GM23338 (cell line): ENCODE measurements around the gene RASSF7. TPM values are rescaled to one million over a fixed set of nuclear protein-coding genes. Genes with fewer than 3 reads are reported as not detected.

Experiments
- ATAC-seq: fragments of 200-7000 bp; cut with Tn5 transposase; 3 replicates; pipeline ENCODE4 v1.9.1; 2020
- DNase-seq: peaks from one replicate; pipeline ENCODE4 v3.0.0-alpha.2; 2015; ENCODE audit warnings: low spot score
- H2AFZ ChIP-seq: fragments of 200-600 bp; sonication (generic); 2 replicates; pipeline ENCODE4 v1.8.0; 2016; ENCODE audit warnings: antibody characterized with exemption, mild to moderate bottlenecking, moderate library complexity
- H3F3A ChIP-seq: fragments of 200-600 bp; sonication (generic); replicated peaks from 2 replicates; pipeline ENCODE4 v1.8.0; 2017; ENCODE audit warnings: antibody characterized with exemption, mixed run types, low read depth
- H3K27ac ChIP-seq: fragments of 200-600 bp; sonication (generic); 2 replicates; pipeline ENCODE4 v1.6.1; 2016; ENCODE audit warnings: low read depth
- H3K27me3 ChIP-seq: fragments of 200-600 bp; sonication (generic); 2 replicates; pipeline ENCODE4 v1.8.0; 2016; ENCODE audit warnings: mild to moderate bottlenecking, mixed run types, moderate library complexity; ENCODE audit not compliant: insufficient read depth
- H3K36me3 ChIP-seq: fragments of 200-600 bp; sonication (generic); 2 replicates; pipeline ENCODE4 v1.8.0; 2016; ENCODE audit warnings: mild to moderate bottlenecking; ENCODE audit not compliant: insufficient read depth
- H3K4me1 ChIP-seq: fragments of 200-600 bp; sonication (generic); 2 replicates; pipeline ENCODE4 v1.8.0; 2016; ENCODE audit warnings: mild to moderate bottlenecking, moderate library complexity; ENCODE audit not compliant: insufficient read depth
- H3K4me2 ChIP-seq: fragments of 200-600 bp; sonication (generic); 2 replicates; pipeline ENCODE4 v1.7.1; 2017; ENCODE audit warnings: mixed run types
- H3K4me3 ChIP-seq: fragments of 200-600 bp; sonication (generic); 2 replicates; pipeline ENCODE4 v1.6.1; 2016; ENCODE audit warnings: mixed run types
- H3K79me2 ChIP-seq: fragments of 200-600 bp; sonication (generic); replicated peaks from 2 replicates; pipeline ENCODE4 v1.8.0; 2017; ENCODE audit warnings: mild to moderate bottlenecking; ENCODE audit not compliant: insufficient read depth
- H3K9me2 ChIP-seq: fragments of 200-600 bp; sonication (generic); 2 replicates; pipeline ENCODE4 v1.8.0; 2017; ENCODE audit not compliant: insufficient read depth
- H4K20me1 ChIP-seq: fragments of 200-600 bp; sonication (generic); replicated peaks from 2 replicates; pipeline ENCODE4 v1.8.0; 2017; ENCODE audit warnings: mild to moderate bottlenecking; ENCODE audit not compliant: insufficient read depth
- H3K27ac Mint-ChIP-seq: 2 replicates; pipeline ENCODE4 v1.8.0; 2020; ENCODE audit warnings: inconsistent platforms, mild to moderate bottlenecking, moderate library complexity, mixed read lengths
- H3K27me3 Mint-ChIP-seq: 3 replicates; pipeline ENCODE4 v1.8.0; 2022; ENCODE audit warnings: low read depth, mild to moderate bottlenecking, moderate library complexity, mixed read lengths, inconsistent platforms; ENCODE audit not compliant: insufficient read depth, poor library complexity
- H3K36me3 Mint-ChIP-seq: 3 replicates; pipeline ENCODE4 v1.8.0; 2021; ENCODE audit warnings: low read depth, mild to moderate bottlenecking, inconsistent platforms, moderate library complexity, mixed read lengths
- H3K4me1 Mint-ChIP-seq: 3 replicates; pipeline ENCODE4 v1.8.0; 2020; ENCODE audit warnings: mild to moderate bottlenecking, inconsistent platforms, mixed read lengths
- H3K4me3 Mint-ChIP-seq: 3 replicates; pipeline ENCODE4 v1.8.0; 2021; ENCODE audit warnings: moderate library complexity, mild to moderate bottlenecking, inconsistent platforms, mixed read lengths
- H3K9me3 Mint-ChIP-seq: 3 replicates; pipeline ENCODE4 v1.8.0; 2020; ENCODE audit warnings: moderate library complexity, mild to moderate bottlenecking, inconsistent platforms, mixed read lengths
- CREB1 ChIP-seq: fragments of 250-450 bp; sonication (Bioruptor Pico); IDR thresholded peaks from 2 replicates; pipeline ENCODE4 v1.5.0; 2020; ENCODE audit warnings: low read depth, mild to moderate bottlenecking, moderate library complexity
- CTCF ChIP-seq, 2 experiments: fragments of 200-600 bp in 1 of 2; sonication (generic) in 1 of 2; conservative IDR thresholded peaks; 2 replicates each; pipeline versions ENCODE4 v1.5.1 to v1.6.1; 2016 to 2017; ENCODE audit warnings: antibody characterized with exemption in 2 of 2, low read depth in 2 of 2, mild to moderate bottlenecking in 2 of 2, moderate library complexity in 1 of 2
- EZH2phosphoT487 ChIP-seq: fragments of 200-600 bp; sonication (generic); IDR thresholded peaks from one replicate; pipeline ENCODE4 v1.8.1; 2018; ENCODE audit warnings: antibody characterized with exemption; ENCODE audit not compliant: unreplicated experiment
- JUNB ChIP-seq: IDR thresholded peaks from one replicate; pipeline ENCODE4 v1.6.1; 2016; ENCODE audit warnings: antibody characterized with exemption; ENCODE audit not compliant: unreplicated experiment
- POLR2AphosphoS5 ChIP-seq: IDR thresholded peaks from 2 replicates; pipeline ENCODE4 v1.6.1; 2016; ENCODE audit warnings: antibody characterized with exemption, low read depth
- REST ChIP-seq: IDR thresholded peaks from one replicate; pipeline ENCODE4 v1.6.1; 2018; ENCODE audit warnings: antibody characterized with exemption; ENCODE audit not compliant: unreplicated experiment
- STAT1 ChIP-seq: IDR thresholded peaks from one replicate; pipeline ENCODE4 v1.6.1; 2016; ENCODE audit warnings: antibody characterized with exemption; ENCODE audit not compliant: unreplicated experiment
- ZNF114 ChIP-seq: fragments of 250-450 bp; sonication (Bioruptor Pico); IDR thresholded peaks from 2 replicates; pipeline ENCODE4 v1.5.0; 2020; ENCODE audit warnings: mild to moderate bottlenecking, moderate library complexity
- ZNF331 ChIP-seq: fragments of 250-450 bp; sonication (Bioruptor Pico); IDR thresholded peaks from 2 replicates; pipeline ENCODE4 v1.5.0; 2020; ENCODE audit warnings: low read depth, mild to moderate bottlenecking, moderate library complexity
- polyA plus RNA-seq: library from polyadenylated mRNA; unstranded; fragments of >200 nt; fragmentation: Nextera tagmentation; extraction: Ambion mirVana; gene quantifications from 2 replicates; pipeline ENCODE4 v1.2.1, GENCODE V29; 2016
- total RNA-seq: library from RNA; depleted of rRNA; stranded (reverse); fragments of >200 nt; shearing (Covaris generic); gene quantifications from 2 replicates; pipeline ENCODE4 v1.2.3, GENCODE V29; 2014
- TF ChIP-seq, protein P1 (sequence below): IDR thresholded peaks from 2 replicates; pipeline ENCODE4 v1.6.1; 2016; ENCODE audit warnings: antibody characterized with exemption

The RASSF7 gene
- total and polyA plus RNA-seq, 2 experiments from 2014 or later: 39.6 to 64.8 TPM

DNA sequence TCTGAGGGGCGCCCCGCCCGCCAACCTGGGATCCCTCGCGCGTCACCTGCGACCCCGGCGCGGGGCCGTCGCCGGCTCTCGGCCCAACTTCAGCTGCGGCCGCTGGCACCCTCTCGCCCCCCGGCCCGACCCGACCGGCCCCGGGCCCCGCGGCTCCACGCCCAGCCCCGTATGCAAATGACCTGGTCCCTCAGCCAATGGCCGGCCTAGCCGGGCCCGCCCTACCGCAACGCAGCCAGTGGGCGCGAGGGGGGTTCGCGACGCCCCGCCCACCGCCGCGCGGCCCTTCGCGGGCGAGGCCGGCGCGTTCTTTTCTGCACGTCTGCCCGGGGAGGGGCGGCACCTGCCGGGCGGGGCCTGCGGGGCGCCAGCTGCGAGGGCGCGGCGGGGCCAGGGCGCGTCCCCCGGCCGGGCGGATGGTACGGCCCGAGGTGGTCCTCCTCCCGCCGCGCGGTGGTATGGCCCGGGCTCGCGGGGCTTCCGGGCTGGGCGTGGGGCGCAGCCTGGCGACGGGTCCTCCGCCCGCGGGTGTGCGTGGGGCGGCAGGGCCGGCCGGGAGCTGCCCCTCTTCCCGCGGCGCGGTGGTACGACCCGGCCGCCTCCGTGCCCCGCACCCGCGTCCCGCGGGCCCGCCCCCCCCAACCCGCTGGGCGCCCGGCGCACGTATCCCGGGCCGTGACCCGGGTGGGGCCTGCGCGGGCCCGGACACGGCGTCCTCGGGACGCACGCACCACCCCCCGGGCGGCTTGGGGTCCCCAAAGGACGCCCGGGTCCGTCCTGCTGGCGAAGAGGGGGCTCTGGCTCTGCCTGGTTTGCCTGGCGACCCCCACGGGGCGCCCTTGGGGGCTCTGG is 7.8 kb downstream of the RASSF7 start:
- Histone ChIP-seq H3K27me3 (peaks cover 15% of the 10 kb centered on the region; the same call in 1 of the 2 replicates), H2AFZ (no peak overlapping the region; the same call in 1 of the 2 replicates), H3K9me2 (no peaks in the 10 kb centered on the region), H3F3A (peaks cover 3% of the 10 kb centered on the region), H3K4me2 (peak overlapping the region; percentile 88), H3K27ac (no peak overlapping the region), H3K36me3 (no peaks in the 10 kb centered on the region), H3K4me3 (peak overlapping the region; percentile 62), H3K79me2 (no peaks in the 10 kb centered on the region), H3K4me1 (peaks cover 20% of the 10 kb centered on the region; the same call in 1 of the 2 replicates), H4K20me1 (peaks cover 2% of the 10 kb centered on the region)
- DNase-seq (peak; percentile 95), ATAC-seq (peak; percentile 73)
- Mint-ChIP-seq H3K4me3 (peak overlapping the region; percentile 72), H3K27ac (no peak overlapping the region), H3K9me3 (no peaks in the 10 kb centered on the region), H3K36me3 (no peaks in the 10 kb centered on the region; the same call in 2 of the 3 replicates), H3K4me1 (peaks cover 11% of the 10 kb centered on the region), H3K27me3 (peaks cover 22% of the 10 kb centered on the region)
- TF ChIP-seq CREB1 (CRISPR knock-in tag) (peak; percentile 44), STAT1 (no peak), POLR2AphosphoS5 (peak; percentile 55; the same call in 1 of the 2 replicates)

DNA sequence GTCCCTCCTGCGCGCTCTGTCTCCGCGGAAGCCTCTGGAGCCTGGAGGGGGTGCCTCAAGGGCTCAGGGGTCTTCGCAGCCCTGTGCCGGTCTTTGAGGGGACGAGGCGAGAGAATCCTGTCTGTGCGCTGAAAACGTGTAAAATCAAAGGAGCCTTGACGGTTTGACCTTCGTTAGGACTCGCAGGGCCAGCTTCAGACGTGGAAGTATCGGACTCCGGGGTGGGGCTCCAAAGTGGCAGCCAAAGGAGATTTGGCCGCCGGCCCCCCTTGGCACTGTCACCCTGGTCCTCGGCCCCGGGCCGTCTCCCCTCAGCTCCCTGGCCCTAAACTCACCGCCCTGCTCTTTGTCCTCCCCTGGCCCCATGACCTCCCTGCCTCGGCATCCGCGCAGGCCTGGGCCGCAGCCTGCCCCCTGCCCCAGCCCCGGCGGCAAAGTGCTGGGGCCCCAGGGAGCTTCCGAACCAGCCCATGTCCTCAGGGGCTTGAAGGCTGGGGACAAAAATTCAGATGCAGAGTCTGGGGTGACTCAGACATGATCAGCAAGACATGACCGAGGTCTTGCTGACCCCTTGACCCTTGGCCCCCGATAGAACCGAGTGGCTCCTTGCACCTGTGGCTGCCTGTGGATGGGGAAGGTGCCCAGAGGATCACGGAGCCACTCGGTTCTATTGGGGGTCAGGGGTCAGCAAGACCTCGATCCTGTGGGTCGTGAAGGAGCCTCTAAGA is 8.6 kb downstream of the RASSF7 start:
- no peak overlapping the region; the same call in 1 of the 2 replicates for H2AFZ ChIP-seq
- peaks cover 20% of the 10 kb centered on the region; the same call in 1 of the 2 replicates for H3K4me1 ChIP-seq
- H4K20me1 ChIP-seq: no peaks in the 10 kb centered on the region; the same call in none of the 2 replicates
- H3K4me3 Mint-ChIP-seq: peak overlapping the region; percentile 72
- H3K27me3 ChIP-seq: peaks cover 20% of the 10 kb centered on the region
- H3K4me1 Mint-ChIP-seq: peaks cover 14% of the 10 kb centered on the region
- H3K79me2 ChIP-seq: no peaks in the 10 kb centered on the region
- H3K4me2 ChIP-seq: peak overlapping the region; percentile 88
- no peaks in the 10 kb centered on the region for H3K9me3 Mint-ChIP-seq
- peaks cover 3% of the 10 kb centered on the region for H3F3A ChIP-seq
- H3K4me3 ChIP-seq: peak overlapping the region; percentile 62
- no peak for ATAC-seq
- no peaks in the 10 kb centered on the region for H3K36me3 Mint-ChIP-seq
- peak; percentile 36 for DNase-seq
- no peaks in the 10 kb centered on the region for H3K36me3 ChIP-seq
- H3K9me2 ChIP-seq: no peaks in the 10 kb centered on the region
- no peak overlapping the region for H3K27ac ChIP-seq
- H3K27ac Mint-ChIP-seq: no peak overlapping the region
- peaks cover 27% of the 10 kb centered on the region for H3K27me3 Mint-ChIP-seq
- TF ChIP-seq REST (no peak), EZH2phosphoT487 (no peak), STAT1 (no peak), ZNF331 (no peak), CTCF (conservative IDR thresholded peaks at IDR 0.05; ENCODE audit: low read depth in 2 of 2) (no peak), JUNB (no peak), ZNF114 (CRISPR knock-in tag) (no peak)
- TF ChIP-seq, protein P1, sequence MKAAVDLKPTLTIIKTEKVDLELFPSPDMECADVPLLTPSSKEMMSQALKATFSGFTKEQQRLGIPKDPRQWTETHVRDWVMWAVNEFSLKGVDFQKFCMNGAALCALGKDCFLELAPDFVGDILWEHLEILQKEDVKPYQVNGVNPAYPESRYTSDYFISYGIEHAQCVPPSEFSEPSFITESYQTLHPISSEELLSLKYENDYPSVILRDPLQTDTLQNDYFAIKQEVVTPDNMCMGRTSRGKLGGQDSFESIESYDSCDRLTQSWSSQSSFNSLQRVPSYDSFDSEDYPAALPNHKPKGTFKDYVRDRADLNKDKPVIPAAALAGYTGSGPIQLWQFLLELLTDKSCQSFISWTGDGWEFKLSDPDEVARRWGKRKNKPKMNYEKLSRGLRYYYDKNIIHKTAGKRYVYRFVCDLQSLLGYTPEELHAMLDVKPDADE: no peak
